OCI-LY1 (cell line): Measurements from ENCODE around the gene NDUFA11.

Experiments used
- CTCF ChIP-seq: fragments of 200-600 bp; sonication (generic), shearing (Covaris generic); IDR thresholded peaks from 2 replicates; pipeline ENCODE4 v1.5.1; 2017; ENCODE audit warnings: mild to moderate bottlenecking, antibody characterized with exemption, low read length, moderate library complexity, mixed read lengths
- EZH2 ChIP-seq: fragments of 200-600 bp; sonication (generic), shearing (Covaris generic); IDR thresholded peaks from 2 replicates; pipeline ENCODE4 v1.8.0; 2017; ENCODE audit warnings: borderline replicate concordance, mixed run types, mild to moderate bottlenecking, antibody characterized with exemption, low read length, moderate library complexity, mixed read lengths

- TF ChIP-seq CTCF: no peak
- TF ChIP-seq EZH2: no peak
Observed at GRCh38 chr19:5908773-5909442, 5.3 kb upstream of the NDUFA11 start.
